Large intestine (tissue), 3 donors: ENCODE measurements around the gene RASSF4. TPM values are rescaled to one million over a fixed set of nuclear protein-coding genes. Genes with fewer than 3 reads are reported as not detected.
A peak's percentile ranks its signal among the peaks of the same experiment; 100 is the strongest.

Source experiments
- DNase-seq, 2 donors: peaks; one replicate each; pipeline versions ENCODE4 v3.0.0 to v3.0.0-alpha.2; 2013
- H3K27ac ChIP-seq: one replicate; pipeline ENCODE4 v1.5.1; 2013; ENCODE audit warnings: low read length
- H3K27me3 ChIP-seq: 2 replicates; pipeline ENCODE4 v1.6.1; 2013; ENCODE audit warnings: low read length; ENCODE audit not compliant: control insufficient read depth, insufficient read depth
- H3K36me3 ChIP-seq: 2 replicates; pipeline ENCODE4 v1.6.1; 2013; ENCODE audit warnings: low read length; ENCODE audit not compliant: control insufficient read depth, insufficient read depth
- H3K4me1 ChIP-seq: one replicate; pipeline ENCODE4 v1.6.1; 2013; ENCODE audit warnings: low read length; ENCODE audit not compliant: control insufficient read depth, insufficient read depth
- H3K4me3 ChIP-seq: one replicate; pipeline ENCODE4 v1.5.1; 2013; ENCODE audit warnings: low read length
- H3K9me3 ChIP-seq: one replicate; pipeline ENCODE4 v1.6.1; 2013; ENCODE audit warnings: mild to moderate bottlenecking, low read depth, low read length, moderate library complexity; ENCODE audit not compliant: control insufficient read depth
- WGBS: methylation state at CpG from one replicate; pipeline ENCODE4 v1.1.5; 2013; ENCODE audit warnings: low lambda C conversion rate; ENCODE audit not compliant: insufficient coverage; 5-methylcytosine and 5-hydroxymethylcytosine counted together
- polyA plus RNA-seq: library from polyadenylated mRNA; unstranded; fragments of 120-200 nt; gene quantifications from one replicate; pipeline ENCODE4 v1.2.1, GENCODE V29; 2013

RASSF4 gene
- polyA plus RNA-seq, 1 donor = 26.0 TPM

DNA sequence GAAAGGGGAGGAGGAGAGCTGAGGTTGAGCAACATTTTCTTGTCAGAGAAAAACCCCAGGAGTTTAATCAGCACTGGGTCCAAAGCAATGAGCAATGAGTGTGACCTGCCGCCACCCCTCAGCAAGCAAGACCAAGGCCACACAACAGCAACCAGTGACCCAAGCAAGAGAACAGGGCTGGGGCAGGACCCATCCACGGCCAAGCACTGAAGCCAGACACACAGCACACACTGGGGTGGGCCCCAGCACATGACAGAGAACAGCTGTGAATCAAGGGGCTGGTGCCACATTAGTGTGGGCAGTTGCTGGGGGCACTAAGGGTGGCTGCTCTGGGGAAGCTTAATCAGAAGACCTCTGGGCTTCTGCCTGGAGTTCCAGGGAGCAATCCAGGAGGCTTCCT, 32.2 kb upstream of the RASSF4 start:
- Histone ChIP-seq H3K27me3 (no peaks in the 10 kb centered on the region), H3K27ac (peak overlapping the region; percentile 7), H3K9me3 (peaks cover 3% of the 10 kb centered on the region), H3K4me3 (no peak overlapping the region), H3K4me1 (peaks cover 7% of the 10 kb centered on the region), H3K36me3 (no peaks in the 10 kb centered on the region)
- WGBS = no CpG with 5 or more reads among the region's 2 CpGs
- DNase-seq = peak; percentile 69 to 88

DNA sequence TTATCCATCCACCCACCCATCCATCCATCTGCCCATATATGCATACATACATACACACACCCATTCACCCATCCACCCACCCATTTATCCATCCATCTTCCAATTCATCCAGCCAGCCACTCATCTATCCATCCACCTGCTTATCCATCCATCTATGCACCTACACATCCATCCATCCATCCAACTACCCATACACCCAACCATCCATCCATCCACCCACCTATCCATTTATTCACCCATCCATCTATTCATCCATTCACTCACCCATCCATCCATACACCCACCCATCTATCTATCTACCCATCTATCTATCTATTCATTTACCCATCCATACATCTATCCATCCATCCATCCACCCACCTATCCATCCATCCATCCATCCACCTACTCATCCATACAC, 31.1 kb upstream of the RASSF4 start:
- no peak for DNase-seq
- Histone ChIP-seq H3K4me1 (peaks cover 7% of the 10 kb centered on the region), H3K27me3 (no peaks in the 10 kb centered on the region), H3K4me3 (no peak overlapping the region), H3K9me3 (no peaks in the 10 kb centered on the region), H3K27ac (no peak overlapping the region), H3K36me3 (no peaks in the 10 kb centered on the region)

DNA sequence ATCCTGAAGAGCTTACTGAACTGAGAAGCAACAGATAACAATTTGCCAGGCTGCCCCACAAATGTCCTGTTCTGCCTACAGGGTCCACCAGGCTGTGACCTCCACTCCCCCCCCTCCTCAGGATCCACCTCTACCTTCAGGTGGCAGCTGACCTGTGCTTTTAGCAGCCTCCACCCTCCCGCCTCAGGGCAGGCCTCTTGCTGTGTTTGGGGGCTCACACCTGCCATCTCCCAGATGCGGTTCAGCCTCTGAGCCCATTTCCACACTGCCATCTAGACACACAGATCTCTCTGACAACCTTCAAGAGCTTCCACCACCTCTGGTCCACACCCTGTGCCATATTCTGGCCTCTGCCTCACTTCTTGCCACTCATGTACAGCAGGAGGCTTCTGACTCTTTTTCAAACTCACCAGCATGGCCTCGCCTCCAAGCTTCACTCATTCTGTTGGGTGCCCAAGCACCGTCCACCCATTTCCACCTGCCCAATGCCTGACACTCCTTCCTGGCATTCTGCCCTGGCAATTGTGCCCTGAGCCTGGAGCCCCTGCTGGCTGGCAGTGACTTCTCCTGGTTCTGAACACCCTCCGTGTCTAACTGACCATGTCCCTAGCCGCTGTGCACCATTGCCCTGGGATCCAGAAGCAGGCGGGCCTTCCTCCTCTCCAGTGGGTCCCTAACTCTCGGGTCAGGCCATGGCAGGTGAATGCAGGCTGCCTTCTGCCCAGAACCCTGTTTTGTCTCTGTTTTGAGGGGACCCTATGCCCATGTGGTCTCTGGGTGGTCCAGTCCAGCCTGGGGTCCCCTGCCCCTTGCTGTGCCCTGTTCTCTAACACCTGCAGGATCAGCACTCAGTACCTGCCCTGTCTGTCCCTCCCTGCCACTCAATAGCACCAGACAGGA, 30.0 kb upstream of the RASSF4 start:
- Histone ChIP-seq H3K9me3 (no peaks in the 10 kb centered on the region), H3K27ac (no peak overlapping the region), H3K4me3 (no peak overlapping the region), H3K4me1 (peaks cover 7% of the 10 kb centered on the region), H3K36me3 (no peaks in the 10 kb centered on the region), H3K27me3 (no peaks in the 10 kb centered on the region)
- no peak for DNase-seq
- WGBS = 100% methylated on average over 1 of the region's 8 CpGs

DNA sequence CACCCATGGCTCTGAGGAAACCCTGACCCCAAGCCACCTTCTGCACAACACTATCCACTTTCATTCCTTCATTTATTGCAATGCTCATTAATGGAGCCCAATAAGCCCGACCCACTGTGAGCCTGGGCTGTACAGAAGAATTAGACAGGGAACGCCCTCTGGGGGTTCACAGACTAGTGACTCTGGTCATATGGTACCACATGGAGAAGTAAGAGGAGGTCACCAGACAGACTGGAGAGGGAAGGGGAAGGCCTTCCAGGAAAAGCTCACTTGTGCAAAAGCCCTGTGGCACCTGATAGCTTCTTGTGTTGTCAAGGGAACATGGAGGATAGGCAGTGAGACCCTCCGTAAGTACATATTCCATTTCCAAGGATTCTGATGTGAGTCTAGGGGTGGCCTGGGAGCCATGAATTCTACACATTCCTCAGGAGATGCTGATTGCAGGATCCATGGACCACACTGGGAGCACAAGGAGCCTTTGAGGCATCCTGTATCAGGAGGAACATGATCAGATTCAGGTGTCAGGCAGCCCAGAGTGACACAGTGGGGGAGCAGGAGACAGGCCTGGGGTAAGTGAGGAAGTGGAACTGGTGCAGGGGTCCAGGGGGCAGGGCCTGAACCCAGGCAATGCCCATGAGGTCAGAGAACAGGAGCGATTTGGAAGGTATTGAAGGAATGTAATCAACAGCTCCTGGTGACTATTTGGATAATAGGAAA, 28.5 kb upstream of the RASSF4 start:
- no peak overlapping the region for H3K27ac ChIP-seq
- H3K27me3 ChIP-seq = no peaks in the 10 kb centered on the region
- H3K36me3 ChIP-seq = no peaks in the 10 kb centered on the region
- H3K9me3 ChIP-seq = no peaks in the 10 kb centered on the region
- H3K4me1 ChIP-seq = peaks cover 7% of the 10 kb centered on the region
- no peak for DNase-seq
- no peak overlapping the region for H3K4me3 ChIP-seq
- no CpG with 5 or more reads among the region's 4 CpGs for WGBS

DNA sequence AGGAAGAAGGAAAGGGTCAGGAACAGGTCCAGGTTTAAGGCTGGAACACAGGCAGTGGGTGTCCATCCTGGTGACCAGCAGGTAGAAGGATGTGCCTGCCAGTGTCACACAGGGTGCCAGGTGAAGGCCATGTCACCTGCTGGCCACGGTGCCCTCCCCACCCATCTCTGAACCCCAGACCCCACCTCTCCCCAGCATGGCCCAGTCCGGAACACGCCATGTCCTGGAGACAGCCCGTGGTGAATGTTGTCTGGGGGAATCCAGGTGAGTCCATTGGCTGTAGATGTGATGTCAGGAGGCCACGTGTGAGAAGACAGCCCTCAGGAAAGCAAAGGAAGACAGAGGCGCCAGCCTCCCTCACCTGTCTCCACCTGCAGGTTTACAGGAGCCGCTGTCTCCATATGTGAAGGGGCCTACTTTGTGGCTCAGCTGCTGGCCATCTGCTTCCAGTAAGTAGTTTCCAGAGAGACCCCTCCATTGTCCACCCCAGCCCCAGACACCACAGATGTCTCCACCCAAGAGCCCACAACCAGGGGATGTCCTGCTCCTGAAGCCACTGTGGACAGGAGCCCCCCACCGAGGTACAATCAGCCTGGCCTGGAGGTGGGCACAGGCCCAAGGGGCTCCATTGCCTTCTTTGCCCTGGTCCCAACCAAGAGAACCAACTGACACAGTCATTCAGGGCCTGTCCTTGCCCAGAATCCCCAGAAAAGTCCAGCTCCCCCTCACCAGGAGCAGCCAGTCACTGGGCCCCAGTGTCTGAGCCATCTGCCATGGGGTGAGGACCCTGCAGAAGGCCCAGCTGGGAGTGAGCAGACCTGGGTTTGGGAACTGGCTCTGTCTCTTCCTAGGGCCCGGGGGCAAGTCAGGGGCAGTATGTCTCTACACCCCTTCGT, 27.7 kb upstream of the RASSF4 start:
- Histone ChIP-seq H3K9me3 (no peaks in the 10 kb centered on the region), H3K4me1 (peaks cover 7% of the 10 kb centered on the region), H3K4me3 (no peak overlapping the region), H3K27ac (no peak overlapping the region), H3K36me3 (no peaks in the 10 kb centered on the region), H3K27me3 (no peaks in the 10 kb centered on the region)
- no peak for DNase-seq
- WGBS = no CpG with 5 or more reads among the region's 10 CpGs

DNA sequence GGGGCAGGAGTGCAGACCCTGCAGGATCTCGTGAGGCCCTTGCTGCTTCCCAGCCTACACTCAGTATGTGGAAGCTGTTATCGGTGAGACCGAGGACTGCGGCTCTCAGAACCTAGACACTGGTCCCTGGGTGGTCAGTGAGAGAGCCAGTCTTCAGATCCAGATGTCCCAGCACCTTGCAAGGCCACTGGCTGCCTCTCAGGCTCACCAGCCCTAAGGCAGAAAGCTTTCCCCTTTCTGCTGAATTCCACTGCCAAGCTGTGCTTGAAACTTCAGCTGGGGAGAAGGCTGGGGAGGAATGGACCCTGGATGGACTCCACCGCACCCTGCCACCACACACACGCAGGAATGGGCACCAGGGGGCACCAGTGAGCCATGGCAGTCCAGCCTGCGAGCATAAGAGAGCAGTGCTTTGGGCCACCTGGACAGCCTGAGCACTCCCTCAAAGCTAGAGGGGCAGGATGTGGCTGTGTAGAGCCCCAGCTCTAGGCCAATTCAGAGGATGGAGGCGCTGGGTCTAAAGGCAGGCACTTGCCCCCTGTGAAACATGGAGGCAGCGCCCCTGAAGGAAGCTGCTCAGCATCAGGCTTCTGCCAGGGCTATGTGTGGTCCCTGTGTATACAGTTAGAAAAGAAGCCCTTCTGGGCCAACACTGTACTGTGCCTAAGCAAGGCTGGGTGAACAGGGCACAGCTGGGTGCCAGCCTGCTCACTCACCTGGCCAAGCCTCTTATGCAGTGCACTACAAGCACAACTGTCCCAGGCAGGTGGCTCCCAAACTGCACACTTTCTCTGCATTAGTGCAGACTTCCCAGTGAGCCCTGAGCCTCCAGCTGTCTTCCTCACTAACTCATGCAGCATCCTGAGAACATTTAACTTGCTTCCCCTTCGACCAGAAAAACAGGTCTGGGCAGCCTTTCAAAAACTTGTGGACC, 26.8 kb upstream of the RASSF4 start:
- Histone ChIP-seq H3K27ac (no peak overlapping the region), H3K9me3 (no peaks in the 10 kb centered on the region), H3K4me3 (no peak overlapping the region), H3K27me3 (no peaks in the 10 kb centered on the region), H3K4me1 (peaks cover 2% of the 10 kb centered on the region), H3K36me3 (no peaks in the 10 kb centered on the region)
- DNase-seq = peak; percentile 74 to 77
- WGBS = no CpG with 5 or more reads among the region's 10 CpGs

DNA sequence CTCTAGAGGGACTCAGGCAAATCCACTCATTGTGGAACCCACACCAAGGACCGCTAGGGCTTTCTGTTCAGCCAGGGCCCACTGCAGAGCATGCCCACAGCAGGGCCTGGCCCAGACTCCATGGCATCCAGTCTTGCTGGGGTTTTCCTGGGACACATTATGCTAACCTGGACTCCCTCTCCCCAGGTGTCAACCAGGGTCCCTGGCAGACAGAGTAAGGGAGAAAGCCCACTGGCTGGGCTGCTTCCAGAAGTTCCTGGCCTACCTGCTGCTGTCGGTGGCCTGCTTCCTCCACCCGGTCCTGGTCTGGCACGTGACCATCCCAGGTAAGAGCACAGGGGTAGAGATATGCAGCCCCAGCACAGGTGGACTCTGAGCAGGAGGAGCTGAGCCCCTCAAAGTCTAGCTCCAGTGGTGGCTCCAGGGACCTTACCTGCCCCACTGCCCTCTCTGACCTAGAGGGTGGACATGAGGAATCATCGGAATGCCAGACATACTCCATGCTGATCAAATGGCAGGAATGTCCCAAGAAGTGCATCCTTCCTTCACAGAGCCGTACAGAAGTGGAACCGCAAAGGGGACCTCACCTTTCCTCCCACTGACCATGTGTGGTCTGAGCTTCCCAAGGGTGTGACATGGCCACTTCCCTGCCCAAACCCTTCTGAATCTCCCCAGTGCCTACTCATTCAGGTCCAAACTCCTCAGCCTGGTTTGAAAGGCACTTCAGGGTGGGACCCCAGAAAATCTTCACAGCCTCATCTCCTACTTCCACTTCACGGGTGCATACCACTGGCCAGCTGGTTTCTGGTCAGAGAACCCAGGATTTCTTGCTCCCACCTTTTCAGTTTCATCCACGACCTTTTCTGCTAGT, 25.9 kb upstream of the RASSF4 start:
- Histone ChIP-seq H3K27me3 (no peaks in the 10 kb centered on the region), H3K4me3 (no peak overlapping the region), H3K9me3 (no peaks in the 10 kb centered on the region), H3K4me1 (no peaks in the 10 kb centered on the region), H3K27ac (no peak overlapping the region), H3K36me3 (no peaks in the 10 kb centered on the region)
- no CpG with 5 or more reads among the region's 9 CpGs for WGBS
- DNase-seq = no peak

DNA sequence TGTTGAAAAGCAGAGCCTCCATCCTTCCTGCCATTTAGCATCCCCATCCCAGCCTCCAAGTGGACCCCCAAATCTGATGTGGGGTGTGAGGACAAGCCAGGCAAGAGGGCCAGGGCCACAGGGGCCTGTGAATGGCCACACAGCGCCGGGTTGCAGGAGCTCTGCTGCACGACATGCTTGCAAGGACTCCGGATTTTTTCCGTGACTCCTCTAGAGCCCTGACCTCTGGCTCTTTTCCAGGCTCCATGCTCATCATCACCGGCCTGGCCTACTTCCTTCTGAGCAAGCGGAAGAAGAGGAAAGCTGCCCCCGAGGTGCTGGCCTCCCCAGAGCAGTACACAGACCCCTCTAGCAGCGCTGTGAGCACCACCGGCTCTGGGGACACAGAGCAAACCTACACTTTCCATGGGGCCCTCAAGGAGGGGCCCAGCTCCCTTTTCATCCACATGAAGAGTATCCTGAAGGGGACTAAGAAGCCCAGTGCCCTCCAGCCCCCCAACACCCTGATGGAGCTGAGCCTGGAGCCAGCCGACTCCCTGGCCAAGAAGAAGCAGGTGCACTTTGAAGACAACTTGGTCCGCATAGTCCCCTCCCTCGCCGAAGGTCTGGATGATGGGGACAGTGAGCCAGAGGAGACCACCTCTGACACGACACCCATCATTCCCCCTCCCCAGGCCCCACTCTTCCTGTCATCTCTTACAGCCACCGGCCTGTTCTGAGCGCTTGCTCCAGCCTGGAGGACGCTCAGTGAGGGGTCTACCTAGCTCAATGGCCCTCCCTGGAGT, 25.0 kb upstream of the RASSF4 start:
- no peaks in the 10 kb centered on the region for H3K4me1 ChIP-seq
- H3K36me3 ChIP-seq = no peaks in the 10 kb centered on the region
- no peak for DNase-seq
- no peaks in the 10 kb centered on the region for H3K27me3 ChIP-seq
- no peak overlapping the region for H3K27ac ChIP-seq
- no CpG with 5 or more reads among the region's 18 CpGs for WGBS
- no peak overlapping the region for H3K4me3 ChIP-seq
- H3K9me3 ChIP-seq = no peaks in the 10 kb centered on the region
